ENCODE data around the gene MBNL1. TPM values are rescaled to one million over a fixed set of nuclear protein-coding genes. Genes with fewer than 3 reads are reported as not detected.

Gene MBNL1
- polyA plus RNA-seq, 1 donor from 2014 or later = 12.7 TPM

GRCh38 chr3:152472672-152472954 is 203.9 kb downstream of the MBNL1 start:
- Histone ChIP-seq H3K9me2 (ENCODE audit: insufficient read depth, low read length) (no peaks in the 10 kb centered on the region), H3K9me3 (ENCODE audit: low read length) (no peaks in the 10 kb centered on the region), H3K4me3 (ENCODE audit: low read length) (peak overlapping the region; percentile 5), H4K20me1 (ENCODE audit: insufficient read depth) (no peaks in the 10 kb centered on the region), H3K9ac (ENCODE audit: low read length) (no peak overlapping the region), H3K79me2 (replicated peaks; ENCODE audit: insufficient read depth, low read length) (no peaks in the 10 kb centered on the region), H3K27me3 (ENCODE audit: insufficient read depth, low read depth, low read length) (no peaks in the 10 kb centered on the region), H2AFZ (ENCODE audit: low read depth, low read length) (no peak overlapping the region), H3F3A (ENCODE audit: insufficient read depth, low read length, poor library complexity, severe bottlenecking) (no peaks in the 10 kb centered on the region), H3K4me2 (ENCODE audit: low read length) (no peak overlapping the region), H3K27ac (ENCODE audit: low read length) (no peak overlapping the region), H3K36me3 (ENCODE audit: insufficient read depth, low read length) (no peaks in the 10 kb centered on the region)
- TF ChIP-seq RAD21 (conservative IDR thresholded peaks at IDR 0.05) (no peak), EP300 (conservative IDR thresholded peaks at IDR 0.05; ENCODE audit: poor library complexity, severe bottlenecking) (no peak), CTCF (IDR thresholded peaks at IDR 0.05; ENCODE audit: poor library complexity, severe bottlenecking) (no peak), TAF1 (IDR thresholded peaks at IDR 0.05; ENCODE audit: low read depth) (no peak), REST (IDR thresholded peaks at IDR 0.05; ENCODE audit: borderline replicate concordance) (no peak), MXI1 (conservative IDR thresholded peaks at IDR 0.05; ENCODE audit: poor library complexity, severe bottlenecking) (no peak), POLR2AphosphoS5 (IDR thresholded peaks at IDR 0.05) (no peak), SMC3 (conservative IDR thresholded peaks at IDR 0.05; ENCODE audit: poor library complexity) (no peak), EZH2 (IDR thresholded peaks at IDR 0.05; ENCODE audit: borderline replicate concordance, insufficient read depth, low read length, poor library complexity, severe bottlenecking) (no peak)

GRCh38 chr3:152474585-152474984 is 205.9 kb downstream of the MBNL1 start:
- no peak overlapping the region for H3K4me3 ChIP-seq (ENCODE audit: low read length)
- H4K20me1 ChIP-seq (ENCODE audit: insufficient read depth) = no peaks in the 10 kb centered on the region
- H3K27ac ChIP-seq (ENCODE audit: low read length) = no peak overlapping the region
- TF ChIP-seq CTCF (IDR thresholded peaks at IDR 0.05; ENCODE audit: poor library complexity, severe bottlenecking) (peak; percentile 73), EP300 (conservative IDR thresholded peaks at IDR 0.05; ENCODE audit: poor library complexity, severe bottlenecking) (no peak), SMC3 (conservative IDR thresholded peaks at IDR 0.05; ENCODE audit: poor library complexity) (peak; percentile 77), RAD21 (conservative IDR thresholded peaks at IDR 0.05) (peak; percentile 79)
- H3K36me3 ChIP-seq (ENCODE audit: insufficient read depth, low read length) = no peaks in the 10 kb centered on the region
- no peaks in the 10 kb centered on the region for H3K79me2 ChIP-seq (replicated peaks; ENCODE audit: insufficient read depth, low read length)
- H3K27me3 ChIP-seq (ENCODE audit: insufficient read depth, low read depth, low read length) = no peaks in the 10 kb centered on the region
- no peak overlapping the region for H3K4me2 ChIP-seq (ENCODE audit: low read length)
- no peak overlapping the region for H2AFZ ChIP-seq (ENCODE audit: low read depth, low read length)
- no peaks in the 10 kb centered on the region for H3F3A ChIP-seq (ENCODE audit: insufficient read depth, low read length, poor library complexity, severe bottlenecking)
- no peaks in the 10 kb centered on the region for H3K9me3 ChIP-seq (ENCODE audit: low read length)
- no peak overlapping the region for H3K9ac ChIP-seq (ENCODE audit: low read length)
- H3K9me2 ChIP-seq (ENCODE audit: insufficient read depth, low read length) = no peaks in the 10 kb centered on the region

Measured in neural cell (in vitro differentiated cells).